ENCODE data around the gene HECW1.
A peak's percentile ranks its signal among the peaks of the same experiment; 100 is the strongest.

The HECW1 gene

DNA sequence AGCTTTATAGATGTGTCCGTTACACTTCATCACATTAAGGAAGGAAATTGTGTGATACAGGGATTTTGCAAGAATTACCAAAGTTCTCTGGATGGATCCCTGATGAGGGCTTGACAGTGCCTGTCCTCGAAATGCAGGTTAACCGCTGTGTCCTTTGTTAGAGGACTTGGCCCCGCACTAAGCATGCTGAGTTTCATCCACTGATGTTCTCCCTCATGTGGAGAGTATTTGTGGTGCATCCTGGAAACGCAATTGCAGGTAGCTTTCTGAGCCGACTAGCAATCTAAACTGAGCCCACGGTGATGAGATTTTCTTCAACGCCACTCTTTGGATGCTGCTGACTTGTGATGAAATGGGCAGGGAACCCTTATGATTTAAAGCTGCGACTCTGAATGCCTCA, 398.6 kb downstream of the HECW1 start:
- H2BK120ac ChIP-seq (ENCODE audit: low read depth, low read length), result no peak overlapping the region
- H3K56ac ChIP-seq (ENCODE audit: low read length), result no peak overlapping the region
- no peak overlapping the region for H3K18ac ChIP-seq (ENCODE audit: low read length)
- no CpG with 5 or more reads among the region's 9 CpGs for WGBS (ENCODE audit: extremely low coverage, insufficient coverage, low lambda C conversion rate)
- peak; percentile 42 for DNase-seq
- no peaks in the 10 kb centered on the region for H3K79me2 ChIP-seq (ENCODE audit: control insufficient read depth, insufficient read depth, low read length)
- H3K4me3 ChIP-seq (ENCODE audit: low read length), result no peak overlapping the region
- H2AK5ac ChIP-seq (ENCODE audit: low read length), result no peak overlapping the region
- no peaks in the 10 kb centered on the region for H3K4me1 ChIP-seq (ENCODE audit: control insufficient read depth, low read depth, low read length)
- H3K27me3 ChIP-seq (ENCODE audit: insufficient read depth, low read length, poor library complexity), result no peaks in the 10 kb centered on the region
- H2BK15ac ChIP-seq (replicated peaks; ENCODE audit: low read depth), result no peak overlapping the region
- no peak overlapping the region for H3K9ac ChIP-seq (ENCODE audit: low read length)
- no peak overlapping the region for H4K8ac ChIP-seq (ENCODE audit: low read depth, low read length)
- H2BK5ac ChIP-seq (ENCODE audit: low read length), result no peak overlapping the region
- H3K4ac ChIP-seq (ENCODE audit: low read depth, low read length), result no peak overlapping the region
- H4K5ac ChIP-seq (ENCODE audit: low read length), result no peak overlapping the region
- no peak overlapping the region for H3K4me2 ChIP-seq (ENCODE audit: low read length)
- H3K23ac ChIP-seq (ENCODE audit: low read length), result no peak overlapping the region
- no peak overlapping the region for H3K27ac ChIP-seq (ENCODE audit: low read depth, low read length)
- no peaks in the 10 kb centered on the region for H3K36me3 ChIP-seq (ENCODE audit: control insufficient read depth, insufficient read depth, low read length)
- H3K79me1 ChIP-seq (ENCODE audit: low read length), result no peaks in the 10 kb centered on the region

DNA sequence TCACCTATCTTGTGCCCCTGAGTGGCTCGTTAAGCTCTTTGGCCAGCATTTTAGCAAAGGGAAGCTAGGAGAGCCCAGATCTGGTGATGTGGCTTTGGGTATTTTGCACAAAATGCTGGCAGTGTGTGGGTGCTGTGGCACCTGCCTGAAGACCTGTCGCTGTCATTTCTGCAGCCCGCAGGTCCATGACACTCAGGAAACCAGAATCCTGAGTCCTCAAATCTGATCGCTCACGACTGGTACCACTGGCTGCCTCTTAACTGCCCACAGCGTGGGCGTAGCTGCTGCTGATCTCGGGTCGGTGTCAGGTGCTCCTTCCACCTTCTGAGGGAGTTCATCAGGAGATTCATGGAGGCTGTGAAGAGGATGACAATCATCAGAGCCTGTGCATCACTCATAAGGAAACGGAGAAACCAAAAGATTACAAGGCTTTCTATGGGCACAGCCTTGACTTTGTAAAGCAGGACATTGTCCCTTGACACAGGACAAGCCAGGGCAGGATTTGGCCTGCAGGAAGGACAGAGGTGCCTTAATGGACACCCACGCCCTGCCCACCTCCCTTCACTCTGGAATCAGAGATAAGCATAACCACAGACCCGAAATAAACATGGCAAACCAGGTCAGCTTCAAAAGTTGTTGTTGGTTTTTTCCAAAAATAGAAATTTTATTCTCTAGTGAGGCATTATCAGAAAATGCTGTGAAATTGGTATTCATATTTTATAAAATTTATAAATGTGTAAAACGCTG, 399.5 kb downstream of the HECW1 start:
- Histone ChIP-seq H3K18ac (ENCODE audit: low read length) (no peak overlapping the region), H3K4me3 (ENCODE audit: low read length) (no peak overlapping the region)

DNA sequence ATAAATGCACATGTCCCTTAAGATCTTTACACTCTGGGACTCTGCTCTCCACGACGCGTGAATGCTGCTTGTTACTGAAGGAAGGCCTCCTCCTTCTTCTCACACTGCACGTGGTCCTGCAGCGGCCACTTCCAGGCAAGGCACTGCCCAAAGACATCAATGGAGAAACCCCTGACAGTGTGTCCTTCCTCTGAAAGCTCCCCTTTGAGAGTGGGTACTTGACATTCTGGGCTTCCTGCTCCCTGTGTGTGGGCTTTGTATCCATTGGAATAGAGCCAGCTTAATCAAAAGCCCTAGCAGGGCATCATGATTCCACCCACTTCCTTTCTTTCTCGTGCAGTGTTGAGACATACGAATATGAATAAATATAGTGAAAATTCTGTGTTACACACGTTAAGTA, 400.8 kb downstream of the HECW1 start:
- no peak overlapping the region for H2BK15ac ChIP-seq (replicated peaks; ENCODE audit: low read depth)
- no peak overlapping the region for H3K4me3 ChIP-seq (ENCODE audit: low read length)
- no peaks in the 10 kb centered on the region for H3K27me3 ChIP-seq (ENCODE audit: insufficient read depth, low read length, poor library complexity)
- no peaks in the 10 kb centered on the region for H3K4me1 ChIP-seq (ENCODE audit: control insufficient read depth, low read depth, low read length)
- H2BK5ac ChIP-seq (ENCODE audit: low read length), result no peak overlapping the region
- no peak overlapping the region for H3K23ac ChIP-seq (ENCODE audit: low read length)
- no peak overlapping the region for H3K56ac ChIP-seq (ENCODE audit: low read length)
- H3K18ac ChIP-seq (ENCODE audit: low read length), result no peak overlapping the region
- DNase-seq, result no peak
- H2AK5ac ChIP-seq (ENCODE audit: low read length), result no peak overlapping the region
- no peaks in the 10 kb centered on the region for H3K79me1 ChIP-seq (ENCODE audit: low read length)
- no peak overlapping the region for H4K5ac ChIP-seq (ENCODE audit: low read length)
- H2BK120ac ChIP-seq (ENCODE audit: low read depth, low read length), result no peak overlapping the region
- H3K27ac ChIP-seq (ENCODE audit: low read depth, low read length), result no peak overlapping the region
- H3K9ac ChIP-seq (ENCODE audit: low read length), result no peak overlapping the region
- no peak overlapping the region for H4K8ac ChIP-seq (ENCODE audit: low read depth, low read length)
- no peak overlapping the region for H3K4ac ChIP-seq (ENCODE audit: low read depth, low read length)
- no CpG with 5 or more reads among the region's 8 CpGs for WGBS (ENCODE audit: extremely low coverage, insufficient coverage, low lambda C conversion rate)
- H3K36me3 ChIP-seq (ENCODE audit: control insufficient read depth, insufficient read depth, low read length), result no peaks in the 10 kb centered on the region
- H3K4me2 ChIP-seq (ENCODE audit: low read length), result no peak overlapping the region
- no peaks in the 10 kb centered on the region for H3K79me2 ChIP-seq (ENCODE audit: control insufficient read depth, insufficient read depth, low read length)

More for the DNA sequence above, 399.5 kb downstream of the HECW1 start:
- H3K36me3 ChIP-seq (ENCODE audit: control insufficient read depth, insufficient read depth, low read length), result no peaks in the 10 kb centered on the region
- no peak for DNase-seq
- no peak overlapping the region for H2BK120ac ChIP-seq (ENCODE audit: low read depth, low read length)
- no peaks in the 10 kb centered on the region for H3K79me1 ChIP-seq (ENCODE audit: low read length)
- no peak overlapping the region for H2AK5ac ChIP-seq (ENCODE audit: low read length)
- H2BK15ac ChIP-seq (replicated peaks; ENCODE audit: low read depth), result no peak overlapping the region
- no peak overlapping the region for H4K5ac ChIP-seq (ENCODE audit: low read length)
- H3K4ac ChIP-seq (ENCODE audit: low read depth, low read length), result no peak overlapping the region
- no peak overlapping the region for H3K9ac ChIP-seq (ENCODE audit: low read length)
- H3K23ac ChIP-seq (ENCODE audit: low read length), result no peak overlapping the region
- no peak overlapping the region for H3K27ac ChIP-seq (ENCODE audit: low read depth, low read length)
- no peak overlapping the region for H4K8ac ChIP-seq (ENCODE audit: low read depth, low read length)
- H3K27me3 ChIP-seq (ENCODE audit: insufficient read depth, low read length, poor library complexity), result no peaks in the 10 kb centered on the region
- no CpG with 5 or more reads among the region's 13 CpGs for WGBS (ENCODE audit: extremely low coverage, insufficient coverage, low lambda C conversion rate)
- H2BK5ac ChIP-seq (ENCODE audit: low read length), result no peak overlapping the region
- H3K4me2 ChIP-seq (ENCODE audit: low read length), result no peak overlapping the region
- H3K79me2 ChIP-seq (ENCODE audit: control insufficient read depth, insufficient read depth, low read length), result no peaks in the 10 kb centered on the region
- H3K4me1 ChIP-seq (ENCODE audit: control insufficient read depth, low read depth, low read length), result no peaks in the 10 kb centered on the region
- no peak overlapping the region for H3K56ac ChIP-seq (ENCODE audit: low read length)

DNA sequence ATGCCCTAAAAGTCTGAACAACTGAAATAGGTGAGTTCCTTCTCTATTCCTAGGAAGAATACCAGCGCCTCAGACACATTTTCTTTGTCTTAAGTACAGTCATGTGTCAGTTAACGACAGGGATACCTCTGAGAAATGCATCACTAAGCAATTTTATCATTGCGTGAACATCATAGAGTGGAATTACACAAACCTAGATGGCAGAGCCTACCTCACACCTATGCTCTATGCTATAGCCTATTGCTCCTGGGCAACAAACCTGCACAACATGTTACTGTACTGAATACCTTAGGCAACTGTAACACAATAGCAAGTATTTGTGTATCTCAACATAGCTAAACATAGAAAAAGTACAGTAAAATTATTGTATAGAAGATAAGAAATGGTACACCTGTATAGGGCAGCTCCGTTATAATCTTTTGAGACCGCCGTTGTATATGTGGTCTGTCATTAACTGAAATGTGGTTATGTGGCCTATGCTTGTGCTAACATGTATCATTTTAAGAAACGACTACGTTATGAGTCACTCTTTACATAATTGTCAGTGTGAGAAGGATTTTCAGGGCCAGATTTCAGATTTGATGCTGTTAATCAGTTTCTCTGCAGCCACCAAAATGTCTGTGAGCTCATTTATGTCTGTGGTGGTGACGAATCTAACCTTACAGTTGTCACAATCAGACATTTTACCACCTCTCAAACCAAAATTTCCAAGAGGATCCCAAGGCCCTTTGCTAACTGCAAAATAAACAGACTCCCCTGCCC, 404.3 kb downstream of the HECW1 start:
- no peak overlapping the region for H3K4me3 ChIP-seq (ENCODE audit: low read length)
- no peak overlapping the region for H3K56ac ChIP-seq (ENCODE audit: low read length)
- no peak for DNase-seq

DNA sequence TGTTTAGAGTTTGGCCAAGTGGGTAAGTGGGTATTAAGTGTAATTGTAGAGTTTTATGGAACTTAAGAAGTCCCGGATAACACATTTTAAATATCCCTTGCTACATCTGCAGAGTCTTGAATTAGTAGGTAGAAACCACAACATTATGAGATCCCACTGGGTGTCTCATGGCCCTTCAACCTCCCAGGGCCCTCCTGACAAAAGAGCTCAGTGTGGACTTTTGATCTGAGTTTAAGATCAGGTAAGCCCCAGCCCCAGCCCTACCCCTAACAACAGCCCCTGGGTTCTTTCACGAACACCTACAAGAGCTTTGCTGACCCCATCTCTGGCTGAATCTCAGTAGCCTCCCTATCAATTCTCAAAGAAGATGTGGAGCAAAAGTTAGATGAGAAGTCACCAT, 405.0 kb downstream of the HECW1 start:
- Histone ChIP-seq H3K4me3 (ENCODE audit: low read length) (no peak overlapping the region), H2AK5ac (ENCODE audit: low read length) (no peak overlapping the region), H3K9ac (ENCODE audit: low read length) (no peak overlapping the region), H3K36me3 (ENCODE audit: control insufficient read depth, insufficient read depth, low read length) (no peaks in the 10 kb centered on the region), H4K5ac (ENCODE audit: low read length) (no peak overlapping the region), H3K4ac (ENCODE audit: low read depth, low read length) (no peak overlapping the region), H3K4me2 (ENCODE audit: low read length) (no peak overlapping the region), H4K8ac (ENCODE audit: low read depth, low read length) (no peak overlapping the region), H3K79me1 (ENCODE audit: low read length) (no peaks in the 10 kb centered on the region), H3K56ac (ENCODE audit: low read length) (no peak overlapping the region), H3K4me1 (ENCODE audit: control insufficient read depth, low read depth, low read length) (no peaks in the 10 kb centered on the region), H3K18ac (ENCODE audit: low read length) (no peak overlapping the region), H3K23ac (ENCODE audit: low read length) (no peak overlapping the region), H3K79me2 (ENCODE audit: control insufficient read depth, insufficient read depth, low read length) (no peaks in the 10 kb centered on the region), H2BK15ac (replicated peaks; ENCODE audit: low read depth) (no peak overlapping the region), H2BK5ac (ENCODE audit: low read length) (no peak overlapping the region), H3K27me3 (ENCODE audit: insufficient read depth, low read length, poor library complexity) (no peaks in the 10 kb centered on the region), H2BK120ac (ENCODE audit: low read depth, low read length) (no peak overlapping the region), H3K27ac (ENCODE audit: low read depth, low read length) (no peak overlapping the region)
- WGBS (ENCODE audit: extremely low coverage, insufficient coverage, low lambda C conversion rate), result no CpG with 5 or more reads among the region's 2 CpGs
- DNase-seq, result no peak

More for the DNA sequence above, 404.3 kb downstream of the HECW1 start:
- Histone ChIP-seq H3K18ac (ENCODE audit: low read length) (no peak overlapping the region), H3K23ac (ENCODE audit: low read length) (no peak overlapping the region), H3K4ac (ENCODE audit: low read depth, low read length) (no peak overlapping the region), H2BK120ac (ENCODE audit: low read depth, low read length) (no peak overlapping the region), H3K4me2 (ENCODE audit: low read length) (no peak overlapping the region), H2BK15ac (replicated peaks; ENCODE audit: low read depth) (no peak overlapping the region), H3K79me1 (ENCODE audit: low read length) (no peaks in the 10 kb centered on the region), H4K5ac (ENCODE audit: low read length) (no peak overlapping the region), H4K8ac (ENCODE audit: low read depth, low read length) (no peak overlapping the region), H2AK5ac (ENCODE audit: low read length) (no peak overlapping the region), H3K79me2 (ENCODE audit: control insufficient read depth, insufficient read depth, low read length) (no peaks in the 10 kb centered on the region), H3K27me3 (ENCODE audit: insufficient read depth, low read length, poor library complexity) (no peaks in the 10 kb centered on the region), H3K4me1 (ENCODE audit: control insufficient read depth, low read depth, low read length) (no peaks in the 10 kb centered on the region), H2BK5ac (ENCODE audit: low read length) (no peak overlapping the region), H3K27ac (ENCODE audit: low read depth, low read length) (no peak overlapping the region), H3K9ac (ENCODE audit: low read length) (no peak overlapping the region), H3K36me3 (ENCODE audit: control insufficient read depth, insufficient read depth, low read length) (no peaks in the 10 kb centered on the region)
- no CpG with 5 or more reads among the region's 9 CpGs for WGBS (ENCODE audit: extremely low coverage, insufficient coverage, low lambda C conversion rate)

All from mesendoderm (in vitro differentiated cells).